Ascending aorta (tissue), 2 donors: Measurements from ENCODE around the gene TUBB2A. TPM values are rescaled to one million over a fixed set of nuclear protein-coding genes. Genes with fewer than 3 reads are reported as not detected.
A peak's percentile ranks its signal among the peaks of the same experiment; 100 is the strongest.
"Not testable (repeated sequence)": the region's sequence is repeated elsewhere in the genome, so short reads cannot be mapped to it uniquely, and the experiment has no call there.

Source experiments
- DNase-seq, 2 donors: peaks; one replicate each; pipeline ENCODE4 v3.0.0-alpha.2; 2019; ENCODE audit warnings: low spot score in 2 of 2
- H3K27ac ChIP-seq, 2 donors: fragments of 200-600 bp; sonication (generic); one replicate each; pipeline ENCODE4 v1.5.1; 2016 to 2017; ENCODE audit warnings: mild to moderate bottlenecking in 1 of 2
- H3K27me3 ChIP-seq: fragments of 200-600 bp; sonication (generic); one replicate; pipeline ENCODE4 v1.5.1; 2017
- H3K36me3 ChIP-seq, 2 donors: fragments of 200-600 bp; sonication (generic); one replicate each; pipeline ENCODE4 v1.5.1; 2016
- H3K4me1 ChIP-seq, 2 donors: fragments of 200-600 bp; sonication (generic); one replicate each; pipeline ENCODE4 v1.5.1; 2016 to 2017; ENCODE audit warnings: mild to moderate bottlenecking in 1 of 2
- H3K4me3 ChIP-seq, 2 donors: fragments of 200-600 bp; sonication (generic); one replicate each; pipeline ENCODE4 v1.5.1; 2016 to 2017; ENCODE audit warnings: mild to moderate bottlenecking in 1 of 2
- H3K9me3 ChIP-seq, 2 donors: fragments of 200-600 bp; sonication (generic); one replicate each; pipeline ENCODE4 v1.5.1; 2016
- CTCF ChIP-seq, 3 experiments: fragments of 200-600 bp in 2 of 3; fragments of 450-650 bp in 1 of 3; sonication (generic) in 2 of 3; IDR thresholded peaks; one replicate each; pipeline ENCODE4 v1.5.1; 2016 to 2019; ENCODE audit warnings: antibody characterized with exemption in 3 of 3, mild to moderate bottlenecking in 1 of 3, moderate library complexity in 1 of 3
- intact Hi-C: fragments of 100-400 bp; cut with DNase I; formaldehyde crosslinking; loops from one replicate; pipeline ENCODE4 v1.15.1; 2023
- total RNA-seq: library from RNA; depleted of rRNA; stranded (reverse); fragments of >200 nt; gene quantifications from one replicate; pipeline ENCODE4 v1.1.0, GENCODE V29; 2016

The TUBB2A gene
- total RNA-seq, 1 donor from 2014 or later, result 121 TPM

GRCh38 chr6:3142536-3142935 lies 14.8 kb downstream of the TUBB2A start:
- Histone ChIP-seq H3K9me3 (no peaks in the 10 kb centered on the region), H3K4me3 (no peak overlapping the region), H3K27me3 (no peaks in the 10 kb centered on the region), H3K4me1 (no peaks in the 10 kb centered on the region), H3K27ac (no peak overlapping the region), H3K36me3 (peaks cover 37 to 54% of the 10 kb centered on the region in 2 donors)
- DNase-seq, result no peak
- intact Hi-C loops, result no loop called here
- TF ChIP-seq CTCF (IDR thresholded peaks at IDR 0.05), result no peak

- Histone ChIP-seq H3K9me3 (no peaks in the 10 kb centered on the region), H3K36me3 (peaks cover 43 to 71% of the 10 kb centered on the region in 2 donors), H3K4me1 (no peaks in the 10 kb centered on the region), H3K4me3 (no peak overlapping the region), H3K27me3 (no peaks in the 10 kb centered on the region), H3K27ac (no peak overlapping the region)
- no peak for DNase-seq
- no peak for TF ChIP-seq CTCF (IDR thresholded peaks at IDR 0.05)
- intact Hi-C loops, result no loop called here
These were observed 17.1 kb downstream of the TUBB2A start for GRCh38 chr6:3140201-3140600.

- H3K9me3 ChIP-seq, result no peaks in the 10 kb centered on the region
- peak overlapping the region in 1 of 2 donors; percentile 16 for H3K27ac ChIP-seq
- H3K4me3 ChIP-seq, result no peak overlapping the region
- H3K27me3 ChIP-seq, result no peaks in the 10 kb centered on the region
- no peak for TF ChIP-seq CTCF (IDR thresholded peaks at IDR 0.05)
- peaks cover 43 to 71% of the 10 kb centered on the region in 2 donors for H3K36me3 ChIP-seq
- no peaks in the 10 kb centered on the region for H3K4me1 ChIP-seq
- intact Hi-C loops, result no loop called here
- DNase-seq, result peak; percentile 42 to 72
These were observed 18.0 kb downstream of the TUBB2A start for GRCh38 chr6:3139090-3139903.

DNA sequence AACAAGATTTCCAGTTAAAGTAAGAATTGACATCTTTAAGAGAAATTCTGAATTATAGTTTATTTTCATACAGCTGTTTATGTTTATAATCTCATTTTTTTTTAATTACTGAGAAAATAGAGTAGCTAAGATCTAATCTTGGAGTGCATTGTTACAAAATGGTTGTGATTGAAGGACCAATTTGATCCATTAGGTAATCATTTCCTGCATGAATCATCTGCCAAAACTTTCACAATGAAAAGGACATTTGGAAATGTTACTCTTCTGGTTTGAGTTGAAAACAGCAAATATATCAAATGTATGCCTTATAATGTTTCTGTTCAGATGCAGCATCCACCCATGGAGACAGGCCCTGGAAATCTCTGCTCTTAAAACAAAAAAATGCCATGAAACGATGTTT lies 19.0 kb downstream of the TUBB2A start:
- intact Hi-C loops, result no loop called here
- no peak overlapping the region for H3K4me3 ChIP-seq
- TF ChIP-seq CTCF (IDR thresholded peaks at IDR 0.05), result no peak
- DNase-seq, result no peak
- peaks cover 38 to 66% of the 10 kb centered on the region in 2 donors for H3K36me3 ChIP-seq
- no peak overlapping the region for H3K27ac ChIP-seq
- H3K4me1 ChIP-seq, result no peaks in the 10 kb centered on the region
- no peaks in the 10 kb centered on the region for H3K9me3 ChIP-seq
- H3K27me3 ChIP-seq, result no peaks in the 10 kb centered on the region

DNA sequence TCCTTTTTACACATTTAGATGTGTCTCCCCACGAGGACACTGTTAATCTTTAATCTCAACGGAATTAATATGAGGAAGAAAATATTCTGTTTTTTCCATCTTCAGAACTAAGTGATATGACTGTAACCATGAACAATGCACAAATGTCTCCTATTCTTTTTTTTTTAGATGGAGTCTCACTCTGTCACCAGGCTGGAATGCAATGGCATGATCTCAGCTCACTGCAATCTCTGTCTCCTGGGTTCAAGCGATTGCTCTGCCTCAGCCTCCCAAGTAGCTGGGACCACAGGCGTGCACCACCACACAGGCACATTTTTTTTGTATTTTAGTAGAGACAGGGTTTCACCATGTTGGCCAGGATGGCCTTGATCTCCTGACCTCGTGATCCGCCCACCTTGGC lies 19.5 kb downstream of the TUBB2A start:
- H3K27ac ChIP-seq, DNase-seq, H3K4me3 ChIP-seq, intact Hi-C loops, H3K4me1 ChIP-seq, H3K27me3 ChIP-seq, H3K9me3 ChIP-seq: not testable (repeated sequence)
- H3K36me3 ChIP-seq, result peaks cover 36 to 65% of the 10 kb centered on the region in 2 donors

GRCh38 chr6:3137057-3137777 lies 20.1 kb downstream of the TUBB2A start:
- Histone ChIP-seq H3K4me3 (no peak overlapping the region), H3K9me3 (no peaks in the 10 kb centered on the region), H3K4me1 (no peaks in the 10 kb centered on the region), H3K27me3 (no peaks in the 10 kb centered on the region), H3K27ac (no peak overlapping the region), H3K36me3 (peaks cover 36 to 61% of the 10 kb centered on the region in 2 donors)
- intact Hi-C loops, result no loop called here
- TF ChIP-seq CTCF (IDR thresholded peaks at IDR 0.05), result no peak
- DNase-seq, result no peak
